Measurements from ENCODE around the gene ZFPM1.

The ZFPM1 gene

DNA sequence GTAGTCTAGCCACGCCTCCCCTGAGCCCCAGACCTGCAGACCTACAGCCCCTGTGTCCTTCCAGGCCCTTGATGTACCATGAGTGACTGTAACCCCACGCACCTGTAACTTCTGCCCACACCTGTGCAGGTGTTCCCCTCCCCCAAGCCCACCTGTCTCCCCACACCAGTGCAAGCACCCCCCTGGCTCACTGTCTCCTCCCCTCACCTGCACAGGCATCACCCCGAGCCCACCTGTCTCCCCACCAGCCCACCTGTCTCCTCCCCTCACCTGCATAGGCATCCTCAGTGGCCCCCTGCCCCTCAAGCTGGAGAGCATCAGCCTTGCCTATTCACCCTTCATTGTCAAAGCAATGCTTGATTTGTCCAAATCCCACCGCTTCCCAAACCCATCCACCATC lies 84.8 kb downstream of the ZFPM1 start:
- DNase-seq (ENCODE audit: low read depth in 3 of 3) = no peak

- DNase-seq (ENCODE audit: low read depth in 3 of 3) = no peak
Measured at GRCh38 chr16:88538366-88539060, 85.4 kb downstream of the ZFPM1 start.

GRCh38 chr16:88539261-88539651 lies 86.2 kb downstream of the ZFPM1 start:
- DNase-seq (ENCODE audit: low read depth in 3 of 3) = no peak

- no peak for DNase-seq (ENCODE audit: low read depth in 3 of 3)
Measured at GRCh38 chr16:88539652-88540345, 86.7 kb downstream of the ZFPM1 start.

DNA sequence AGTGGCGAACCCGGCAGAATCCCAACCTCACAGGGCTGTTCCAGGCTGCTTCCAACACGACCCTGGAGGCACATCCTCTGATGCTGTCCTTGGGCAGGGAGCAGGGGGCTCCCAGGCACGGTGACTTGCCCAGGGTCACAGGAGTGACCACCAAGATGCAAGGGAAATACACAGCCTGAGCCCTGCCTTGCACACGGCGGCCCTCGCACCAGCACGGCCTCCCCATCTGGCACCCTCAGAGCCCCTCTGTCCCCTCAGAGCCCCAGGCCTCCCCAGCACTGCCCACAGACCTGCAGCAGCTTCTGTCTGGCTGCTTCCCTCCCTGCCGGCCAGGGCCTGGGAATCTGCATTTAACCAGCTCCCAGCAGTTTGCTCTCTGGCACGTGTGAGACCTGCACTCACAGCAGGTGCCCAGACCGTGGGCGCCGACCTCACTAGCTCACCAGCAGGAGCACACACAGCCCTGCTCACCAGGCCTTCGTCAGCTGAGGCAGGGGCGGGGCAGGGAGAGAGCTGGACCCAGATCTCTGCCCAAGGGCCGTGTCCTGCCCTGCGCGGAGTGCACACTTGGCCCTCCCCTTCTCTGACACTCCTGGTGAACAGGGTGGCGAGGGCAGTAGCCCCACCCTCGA lies 87.4 kb downstream of the ZFPM1 start:
- DNase-seq (ENCODE audit: low read depth in 3 of 3) = no peak

DNA sequence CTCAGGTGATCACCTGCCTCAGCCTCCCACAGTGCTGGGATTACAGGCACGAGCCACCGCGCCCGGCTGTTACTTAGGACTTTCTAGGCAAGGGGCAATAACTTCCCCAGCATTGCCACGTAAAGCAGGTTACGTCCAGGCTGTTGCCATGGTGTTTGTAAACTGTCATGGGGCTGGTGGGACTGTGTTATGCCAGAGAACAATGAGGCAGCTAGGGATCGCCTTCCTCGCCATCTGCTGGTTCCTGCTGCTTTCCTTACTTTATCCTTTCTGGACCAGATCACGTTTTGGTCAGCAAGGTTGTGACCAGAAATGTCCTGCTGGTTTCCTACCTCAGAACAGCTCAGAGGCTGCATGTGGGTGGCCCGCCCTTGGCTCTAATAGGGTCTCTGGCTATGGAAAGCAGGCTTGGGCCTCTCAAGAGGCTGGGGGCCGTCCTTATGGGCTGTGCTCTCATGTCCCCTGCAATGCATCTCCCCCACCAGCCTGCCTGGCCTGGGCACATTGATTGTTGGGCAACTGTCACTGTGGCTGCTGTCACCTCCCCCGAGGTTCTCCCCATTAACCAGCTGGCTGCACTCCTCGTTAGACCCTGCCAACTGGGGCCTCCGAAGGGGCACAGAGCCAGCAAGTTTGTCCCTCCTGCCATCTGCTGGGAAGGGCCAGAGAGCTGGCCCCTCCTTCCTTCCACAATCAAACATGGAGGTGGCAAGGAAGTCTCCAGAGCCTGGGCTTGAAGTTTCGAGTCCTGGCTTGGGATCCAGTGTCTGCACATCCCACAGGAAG lies 88.9 kb downstream of the ZFPM1 start:
- DNase-seq (ENCODE audit: low read depth in 3 of 3) = no peak

GRCh38 chr16:88543230-88543813 lies 90.2 kb downstream of the ZFPM1 start:
- no peak for DNase-seq (ENCODE audit: low read depth in 3 of 3)

- DNase-seq (ENCODE audit: low read depth in 3 of 3) = no peak
Measured at GRCh38 chr16:88545781-88546180, 92.7 kb downstream of the ZFPM1 start.

GRCh38 chr16:88548131-88548874 lies 95.2 kb downstream of the ZFPM1 start:
- no peak for DNase-seq (ENCODE audit: low read depth in 3 of 3)

DNA sequence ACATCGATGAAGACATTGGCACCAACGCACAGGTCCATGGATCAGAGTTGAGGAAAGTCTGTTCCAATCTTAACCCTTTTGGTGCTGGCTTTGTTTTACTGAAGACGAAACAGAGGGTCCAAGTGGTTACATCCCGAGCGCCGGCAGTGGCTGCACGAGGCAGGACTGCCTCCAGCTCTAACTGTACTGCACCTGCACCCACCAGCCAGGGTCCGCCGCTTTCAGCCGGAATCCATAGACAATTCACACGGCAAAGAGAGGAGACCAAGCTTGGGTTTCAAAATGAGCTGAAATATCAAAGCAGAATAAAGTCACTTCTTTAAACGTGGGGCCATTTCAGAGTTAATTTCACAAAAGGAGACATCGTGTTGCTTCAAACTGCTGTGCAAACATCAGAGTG lies 95.9 kb downstream of the ZFPM1 start:
- DNase-seq (ENCODE audit: low read depth in 3 of 3) = no peak

DNA sequence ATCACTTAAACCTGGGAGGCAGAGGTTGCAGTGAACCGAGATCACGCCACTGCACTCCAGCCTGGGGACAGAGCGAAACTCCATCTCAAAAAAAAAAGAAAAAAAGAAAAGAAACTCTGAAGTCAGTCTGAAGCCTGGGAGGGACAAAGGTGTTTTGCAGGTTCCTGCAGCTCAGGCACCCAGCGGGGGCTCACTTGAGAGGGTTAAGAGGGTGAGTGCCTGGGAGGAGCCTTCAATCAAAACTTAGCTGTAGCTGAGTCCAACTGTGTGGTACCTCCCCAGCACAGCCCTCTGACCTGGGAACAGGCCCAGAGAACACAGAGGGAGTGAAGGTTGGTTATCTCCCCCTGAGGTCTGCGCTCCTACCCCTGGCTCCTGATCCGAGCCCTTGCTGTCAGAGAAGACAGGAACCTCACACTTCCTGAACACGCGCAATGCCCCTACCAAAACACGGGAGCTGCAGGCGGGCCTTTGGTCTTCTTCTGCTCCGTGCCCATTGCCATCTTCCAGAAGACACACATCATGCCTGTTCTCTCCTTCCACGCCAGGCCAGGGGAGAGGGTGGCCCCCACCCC lies 96.7 kb downstream of the ZFPM1 start:
- DNase-seq (ENCODE audit: low read depth in 3 of 3) = no peak

DNA sequence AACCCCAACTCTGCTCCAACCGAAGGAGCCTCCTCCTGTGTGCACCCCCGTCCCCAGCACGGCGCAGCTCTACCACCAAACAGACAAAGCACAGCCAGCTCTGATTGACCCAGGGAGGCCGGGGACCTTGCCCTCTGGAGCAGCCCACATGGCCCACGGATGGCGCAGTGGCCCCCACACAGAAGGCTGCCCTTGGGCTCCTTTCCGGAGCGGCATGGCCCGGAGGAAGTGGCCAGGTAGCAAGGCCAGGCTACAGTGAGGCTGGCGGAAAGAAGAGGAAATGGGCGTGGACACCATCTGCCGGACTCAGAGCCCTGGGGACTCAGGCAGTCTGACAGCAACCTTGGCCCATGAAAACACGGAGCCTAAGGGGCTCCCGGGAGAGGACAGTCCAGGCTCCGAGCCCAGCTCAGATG lies 97.2 kb downstream of the ZFPM1 start:
- DNase-seq (ENCODE audit: low read depth in 3 of 3) = no peak

GRCh38 chr16:88552166-88552565 lies 99.1 kb downstream of the ZFPM1 start:
- no peak for DNase-seq (ENCODE audit: low read depth in 3 of 3)

DNA sequence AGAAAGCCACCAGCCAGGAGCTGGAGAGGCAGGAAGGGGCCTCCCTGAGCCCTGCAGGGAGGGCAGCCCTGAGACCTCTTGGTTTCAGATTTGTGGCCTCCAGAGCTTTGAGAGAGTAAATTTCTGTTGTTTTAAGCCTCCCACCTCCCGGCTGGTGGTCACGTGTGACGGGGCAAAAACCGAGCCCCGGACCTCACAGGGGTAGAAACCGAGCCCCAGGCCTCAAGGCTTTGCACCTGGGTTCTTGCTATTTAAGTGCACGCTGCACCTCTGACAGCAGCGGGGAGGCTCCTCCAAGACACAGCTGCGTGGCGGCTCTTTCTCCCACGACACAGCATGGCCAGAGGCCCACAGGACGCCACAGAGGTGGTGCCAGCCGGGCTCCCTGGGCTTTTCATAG lies 99.7 kb downstream of the ZFPM1 start:
- no peak for DNase-seq (ENCODE audit: low read depth in 3 of 3)

- no peak for DNase-seq (ENCODE audit: low read depth in 3 of 3)
Measured at GRCh38 chr16:88553739-88554138, 100.7 kb downstream of the ZFPM1 start.

DNA sequence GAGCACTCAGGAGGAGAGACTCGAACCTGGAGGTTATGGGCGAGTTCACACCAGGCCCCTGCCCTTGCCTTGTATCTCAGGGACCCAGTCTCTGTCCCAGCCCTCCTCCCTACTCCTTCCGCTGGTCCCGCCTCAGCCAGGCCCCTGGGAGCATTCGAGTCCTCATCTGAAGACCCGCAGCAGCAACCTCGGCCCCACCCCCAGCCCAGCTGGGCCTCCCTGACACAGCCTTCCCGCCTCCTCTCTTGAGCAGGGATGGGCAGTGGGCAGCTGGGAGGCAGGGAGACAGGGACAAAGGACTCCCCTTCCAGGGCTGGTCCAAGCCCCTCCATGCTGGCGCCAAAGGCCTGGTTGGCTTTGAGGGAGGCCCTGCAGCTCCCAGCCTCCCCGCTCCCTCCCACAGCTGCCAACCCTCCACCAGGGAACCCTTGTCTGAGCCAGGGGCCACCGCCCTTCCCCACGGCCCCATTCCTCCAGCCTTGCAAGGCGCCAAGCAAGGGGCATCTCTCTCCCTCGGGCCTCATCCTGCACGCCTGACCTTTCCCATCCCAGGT lies 101.7 kb downstream of the ZFPM1 start:
- DNase-seq (ENCODE audit: low read depth in 3 of 3) = no peak

DNA sequence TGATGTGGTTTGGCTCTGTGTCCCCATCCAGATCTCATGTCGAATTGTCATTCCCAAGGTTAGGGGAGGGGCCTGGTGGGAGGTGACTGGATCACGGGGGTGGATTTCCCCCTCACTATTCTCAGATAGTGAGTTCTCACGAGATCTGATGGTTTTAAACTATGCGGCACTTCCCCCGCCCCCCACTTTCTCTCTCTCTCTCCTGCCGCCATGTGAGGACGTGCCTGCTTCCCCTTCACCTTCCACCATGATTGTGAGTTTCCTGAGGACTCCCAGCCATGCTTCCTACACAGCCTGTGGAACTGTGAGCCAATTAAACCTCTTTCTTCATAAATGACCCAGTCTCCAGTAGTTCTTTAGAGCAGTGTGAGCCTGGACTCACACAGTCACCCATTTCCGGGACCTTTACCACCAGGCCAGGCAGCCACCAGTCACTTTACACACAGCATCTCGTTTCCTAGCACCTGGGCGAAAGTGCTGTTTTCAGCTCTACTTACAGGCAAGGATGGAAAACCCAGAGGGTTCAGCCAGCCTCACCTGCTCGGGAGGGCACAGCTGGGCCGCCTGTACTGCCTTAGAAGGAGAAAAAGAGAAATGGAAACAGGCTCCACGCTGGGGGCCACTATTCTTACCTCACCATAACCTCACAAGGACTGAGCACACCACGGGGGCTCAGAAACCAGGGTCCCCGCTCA lies 103.4 kb downstream of the ZFPM1 start:
- no peak for DNase-seq (ENCODE audit: low read depth in 3 of 3)

GRCh38 chr16:88558457-88559442 lies 105.7 kb downstream of the ZFPM1 start:
- no peak for DNase-seq (ENCODE audit: low read depth in 3 of 3)

Data from stimulated activated CD4-positive, alpha-beta T cell treated with anti-CD3 and anti-CD28 coated beads, TNF-alpha, amount 100 ng/mL, for 24 hours (primary cell).